ENCODE results near the gene TMEM219. TPM values are rescaled to one million over a fixed set of nuclear protein-coding genes. Genes with fewer than 3 reads are reported as not detected.

TMEM219 gene
- total RNA-seq, 3 donors from 2014 or later (not counting 1 experiment from before 2014, with no cell fraction given): 50.2 to 69.5 (median 50.8) TPM

DNA sequence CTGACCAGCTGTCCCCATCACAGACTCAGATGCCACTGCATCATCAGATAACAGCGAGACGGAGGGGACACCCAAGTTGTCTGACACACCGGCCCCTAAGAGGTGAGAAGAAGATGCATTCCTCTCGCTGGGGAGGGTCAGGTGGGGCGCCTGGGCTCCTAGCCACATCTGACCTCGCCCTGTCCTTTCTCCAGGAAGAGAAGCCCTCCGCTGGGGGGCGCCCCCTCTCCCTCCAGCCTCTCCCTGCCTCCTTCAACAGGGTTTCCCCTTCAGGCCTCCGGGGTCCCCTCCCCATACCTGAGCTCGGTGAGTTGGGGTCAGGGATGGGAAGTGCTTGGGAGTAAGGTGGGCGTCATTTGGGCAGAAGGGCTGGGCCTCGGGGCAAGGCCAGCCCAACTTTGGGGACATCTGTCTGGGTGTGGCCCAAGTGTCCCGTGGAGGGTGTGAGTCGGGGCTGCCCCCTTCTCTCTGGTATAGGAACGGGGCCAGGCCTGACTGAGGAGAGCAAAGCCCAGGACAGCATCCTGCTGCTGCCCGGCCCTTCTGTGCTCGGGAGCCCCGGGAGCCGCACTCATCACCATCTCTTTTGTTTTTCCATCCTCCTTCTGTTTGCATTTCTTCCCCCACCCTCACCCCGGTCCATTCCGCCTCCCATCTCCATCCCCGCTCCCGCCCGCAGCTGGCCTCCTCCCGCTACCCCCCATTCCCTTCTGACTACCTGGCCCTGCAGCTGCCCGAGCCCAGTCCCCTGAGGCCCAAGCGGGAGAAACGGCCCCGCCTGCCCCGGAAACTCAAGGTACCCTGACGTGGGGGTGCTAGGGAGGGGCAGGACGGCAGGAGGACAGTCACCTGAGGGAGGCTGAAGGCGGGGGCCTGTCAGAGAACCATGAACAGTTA, 39.1 kb downstream of the TMEM219 start:
- H3K4me3 Mint-ChIP-seq: no peak overlapping the region
- DNase-seq (no peak), ATAC-seq (no peak)
- peaks cover 11 to 37% of the 10 kb centered on the region in 2 donors for H3K4me1 Mint-ChIP-seq
- H3K4me1 ChIP-seq (ENCODE audit: control insufficient read depth, insufficient read depth, low read length): peaks cover 11% of the 10 kb centered on the region
- H3K27me3 ChIP-seq (ENCODE audit: control insufficient read depth, insufficient read depth, low read length): no peaks in the 10 kb centered on the region
- intact Hi-C loops (cut with micrococcal nuclease): no loop called here
- H3K36me3 ChIP-seq (ENCODE audit: control insufficient read depth, insufficient read depth, low read length): peaks cover 19% of the 10 kb centered on the region
- H3K9me3 Mint-ChIP-seq: no peaks in the 10 kb centered on the region
- H3K27ac Mint-ChIP-seq: no peak overlapping the region
- no peak overlapping the region for H3K4me3 ChIP-seq (ENCODE audit: low read length)
- no peak overlapping the region for H3K27ac ChIP-seq (ENCODE audit: low read length)
- TF ChIP-seq, protein P1, sequence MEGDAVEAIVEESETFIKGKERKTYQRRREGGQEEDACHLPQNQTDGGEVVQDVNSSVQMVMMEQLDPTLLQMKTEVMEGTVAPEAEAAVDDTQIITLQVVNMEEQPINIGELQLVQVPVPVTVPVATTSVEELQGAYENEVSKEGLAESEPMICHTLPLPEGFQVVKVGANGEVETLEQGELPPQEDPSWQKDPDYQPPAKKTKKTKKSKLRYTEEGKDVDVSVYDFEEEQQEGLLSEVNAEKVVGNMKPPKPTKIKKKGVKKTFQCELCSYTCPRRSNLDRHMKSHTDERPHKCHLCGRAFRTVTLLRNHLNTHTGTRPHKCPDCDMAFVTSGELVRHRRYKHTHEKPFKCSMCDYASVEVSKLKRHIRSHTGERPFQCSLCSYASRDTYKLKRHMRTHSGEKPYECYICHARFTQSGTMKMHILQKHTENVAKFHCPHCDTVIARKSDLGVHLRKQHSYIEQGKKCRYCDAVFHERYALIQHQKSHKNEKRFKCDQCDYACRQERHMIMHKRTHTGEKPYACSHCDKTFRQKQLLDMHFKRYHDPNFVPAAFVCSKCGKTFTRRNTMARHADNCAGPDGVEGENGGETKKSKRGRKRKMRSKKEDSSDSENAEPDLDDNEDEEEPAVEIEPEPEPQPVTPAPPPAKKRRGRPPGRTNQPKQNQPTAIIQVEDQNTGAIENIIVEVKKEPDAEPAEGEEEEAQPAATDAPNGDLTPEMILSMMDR (IDR thresholded peaks at IDR 0.05): no peak
- H3K36me3 Mint-ChIP-seq: no peaks in the 10 kb centered on the region
- WGBS (ENCODE audit: insufficient coverage): 95% methylated on average over 30 of the region's 33 CpGs
- H3K9me3 ChIP-seq (ENCODE audit: control insufficient read depth, insufficient read depth, low read length): no peaks in the 10 kb centered on the region
- H3K27me3 Mint-ChIP-seq (ENCODE audit: low read depth in 2 of 2): no peaks in the 10 kb centered on the region

DNA sequence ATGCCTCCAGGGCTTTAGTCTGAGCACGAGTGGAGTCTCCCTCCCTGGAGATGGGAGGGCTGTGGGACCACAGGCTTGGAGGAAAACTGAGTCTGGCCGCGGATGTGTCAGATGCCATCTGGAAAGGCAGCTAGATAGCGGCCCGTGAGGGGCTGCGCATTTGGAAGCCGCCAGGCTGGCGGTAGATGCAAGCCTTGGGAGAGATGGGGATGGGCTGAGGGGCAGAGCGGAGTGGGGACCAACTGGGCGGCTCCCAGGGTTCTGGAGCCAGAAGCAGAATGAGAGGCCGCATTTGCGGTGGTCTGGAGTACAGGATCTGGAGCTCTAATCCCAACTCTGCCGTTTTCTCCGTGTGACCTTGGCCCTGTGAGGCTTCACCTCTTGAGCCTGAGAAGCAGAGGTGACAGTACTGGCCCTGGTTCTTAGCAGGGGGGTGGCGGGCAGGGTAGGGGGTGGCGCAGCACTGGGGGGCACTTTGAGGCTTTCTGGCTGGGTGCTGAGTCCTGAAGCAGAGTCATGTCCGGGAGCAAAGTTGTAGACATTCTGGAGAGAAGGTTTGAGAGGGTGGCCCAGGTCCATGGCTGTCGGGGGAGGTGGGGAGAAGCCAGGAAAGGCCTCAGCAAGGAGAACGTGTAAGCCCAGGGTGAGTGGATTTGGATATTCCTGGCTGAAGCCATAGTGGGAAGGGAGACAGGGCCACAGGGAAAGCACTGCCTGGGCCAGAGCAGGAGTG, 40.9 kb downstream of the TMEM219 start:
- Mint-ChIP-seq H3K36me3 (no peaks in the 10 kb centered on the region), H3K27ac (peak overlapping the region in 1 of 2 donors; percentile 54), H3K9me3 (no peaks in the 10 kb centered on the region), H3K27me3 (ENCODE audit: low read depth in 2 of 2) (no peaks in the 10 kb centered on the region), H3K4me3 (no peak overlapping the region), H3K4me1 (peaks cover 0 to 26% of the 10 kb centered on the region in 2 donors)
- no peaks in the 10 kb centered on the region for H3K9me3 ChIP-seq (ENCODE audit: control insufficient read depth, insufficient read depth, low read length)
- peaks cover 2% of the 10 kb centered on the region for H3K4me1 ChIP-seq (ENCODE audit: control insufficient read depth, insufficient read depth, low read length)
- no peak for ATAC-seq
- no peaks in the 10 kb centered on the region for H3K27me3 ChIP-seq (ENCODE audit: control insufficient read depth, insufficient read depth, low read length)
- DNase-seq: no peak
- H3K36me3 ChIP-seq (ENCODE audit: control insufficient read depth, insufficient read depth, low read length): peaks cover 19% of the 10 kb centered on the region
- no peak overlapping the region for H3K4me3 ChIP-seq (ENCODE audit: low read length)
- intact Hi-C loops (cut with micrococcal nuclease): no loop called here
- TF ChIP-seq, protein P1 (IDR thresholded peaks at IDR 0.05): no peak
- no peak overlapping the region for H3K27ac ChIP-seq (ENCODE audit: low read length)
- WGBS (ENCODE audit: insufficient coverage): 92% methylated on average over 19 of the region's 19 CpGs

DNA sequence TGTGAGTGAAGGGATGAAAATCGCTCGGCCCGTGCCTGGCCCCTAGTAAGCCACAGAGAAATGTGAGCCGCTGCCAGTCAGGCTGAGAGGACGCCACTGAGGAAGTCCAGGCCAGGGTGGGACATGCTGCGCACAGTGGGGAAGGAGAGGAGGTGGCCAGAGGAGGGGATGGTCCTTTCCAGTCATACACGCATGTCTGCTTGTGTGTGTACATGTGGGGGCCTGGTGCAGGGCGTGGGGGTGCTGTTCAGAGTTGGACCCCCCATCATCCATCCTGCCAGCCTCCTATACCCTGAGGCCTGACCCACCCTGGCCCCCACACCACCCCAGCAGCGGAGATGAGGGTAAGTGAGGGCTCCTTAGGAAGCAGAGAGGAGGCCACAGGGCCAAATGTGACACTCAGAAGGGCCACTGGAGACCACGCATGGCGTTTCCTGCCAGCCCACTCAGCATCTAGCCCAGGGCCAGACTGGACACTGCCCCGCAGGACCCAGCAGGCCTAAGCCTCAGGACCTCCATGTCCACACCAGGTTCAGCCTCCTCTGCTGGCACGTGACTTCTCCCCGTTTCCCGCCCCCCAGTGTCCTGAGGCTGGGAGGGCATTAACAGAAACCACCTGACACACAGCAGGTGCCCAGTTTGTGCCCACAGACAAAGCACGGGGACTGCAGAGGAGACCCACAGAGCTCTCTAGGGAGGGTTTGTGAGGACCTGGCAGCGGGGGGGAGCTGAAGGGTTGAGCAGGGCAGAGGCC, 42.0 kb downstream of the TMEM219 start:
- TF ChIP-seq, protein P1 (IDR thresholded peaks at IDR 0.05): no peak
- H3K36me3 ChIP-seq (ENCODE audit: control insufficient read depth, insufficient read depth, low read length): peaks cover 19% of the 10 kb centered on the region
- H3K4me1 ChIP-seq (ENCODE audit: control insufficient read depth, insufficient read depth, low read length): peaks cover 2% of the 10 kb centered on the region
- H3K4me3 Mint-ChIP-seq: no peak overlapping the region
- intact Hi-C loops (cut with micrococcal nuclease): no loop called here
- H3K9me3 ChIP-seq (ENCODE audit: control insufficient read depth, insufficient read depth, low read length): no peaks in the 10 kb centered on the region
- H3K27ac Mint-ChIP-seq: no peak overlapping the region
- H3K4me1 Mint-ChIP-seq: peaks cover 0 to 26% of the 10 kb centered on the region in 2 donors
- DNase-seq (no peak), ATAC-seq (no peak)
- H3K27ac ChIP-seq (ENCODE audit: low read length): no peak overlapping the region
- 88% methylated on average over 15 of the region's 17 CpGs for WGBS (ENCODE audit: insufficient coverage)
- peaks cover 0 to 3% of the 10 kb centered on the region in 2 donors for H3K27me3 Mint-ChIP-seq (ENCODE audit: low read depth in 2 of 2)
- H3K4me3 ChIP-seq (ENCODE audit: low read length): no peak overlapping the region
- H3K9me3 Mint-ChIP-seq: no peaks in the 10 kb centered on the region
- no peaks in the 10 kb centered on the region for H3K27me3 ChIP-seq (ENCODE audit: control insufficient read depth, insufficient read depth, low read length)
- no peaks in the 10 kb centered on the region for H3K36me3 Mint-ChIP-seq

All from natural killer cell (primary cell).